DLD1 (cell line): ENCODE data around the gene GPC3.

Source experiments
- in situ Hi-C: cut with HindIII; loops from 2 replicates; pipeline ENCODE4 v1.10.0; 2017; ENCODE audit warnings: low sequenced_read_pairs

The GPC3 gene

GRCh38 chrX:133715715-133716114, 269.7 kb downstream of the GPC3 start:
- in situ Hi-C loops: no loop called here

GRCh38 chrX:133709501-133709900, 275.9 kb downstream of the GPC3 start:
- in situ Hi-C loops: no loop called here

GRCh38 chrX:133706890-133707289, 278.5 kb downstream of the GPC3 start:
- in situ Hi-C loops: no loop called here

GRCh38 chrX:133702230-133702629, 283.2 kb downstream of the GPC3 start:
- in situ Hi-C loops: no loop called here

- in situ Hi-C loops: no loop called here
Observed at GRCh38 chrX:133699023-133699728, 286.2 kb downstream of the GPC3 start.

GRCh38 chrX:133698298-133698697, 287.1 kb downstream of the GPC3 start:
- in situ Hi-C loops: no loop called here

GRCh38 chrX:133697656-133698055, 287.7 kb downstream of the GPC3 start:
- in situ Hi-C loops: no loop called here

- in situ Hi-C loops: no loop called here
Observed at GRCh38 chrX:133689997-133690599, 295.3 kb downstream of the GPC3 start.

- in situ Hi-C loops: no loop called here
Observed at GRCh38 chrX:133685822-133686221, 299.6 kb downstream of the GPC3 start.

GRCh38 chrX:133681897-133682296, 303.5 kb downstream of the GPC3 start:
- in situ Hi-C loops: no loop called here

- in situ Hi-C loops: no loop called here
Observed at GRCh38 chrX:133681421-133681820, 304.0 kb downstream of the GPC3 start.

- in situ Hi-C loops: no loop called here
Observed at GRCh38 chrX:133677123-133678063, 308.0 kb downstream of the GPC3 start.

- in situ Hi-C loops: no loop called here
Observed at GRCh38 chrX:133676344-133677122, 308.9 kb downstream of the GPC3 start.

GRCh38 chrX:133674726-133675470, 310.5 kb downstream of the GPC3 start:
- in situ Hi-C loops: no loop called here

GRCh38 chrX:133670383-133670782, 315.0 kb downstream of the GPC3 start:
- in situ Hi-C loops: no loop called here

- in situ Hi-C loops: no loop called here
Observed at GRCh38 chrX:133669214-133669613, 316.2 kb downstream of the GPC3 start.

GRCh38 chrX:133668225-133668931, 317.0 kb downstream of the GPC3 start:
- in situ Hi-C loops: no loop called here

- in situ Hi-C loops: no loop called here
Observed at GRCh38 chrX:133666256-133666655, 319.1 kb downstream of the GPC3 start.
